Keratinocyte (primary cell): ENCODE results near the gene ZNF644. TPM values are rescaled to one million over a fixed set of nuclear protein-coding genes. Genes with fewer than 3 reads are reported as not detected.

Source experiments
- DNase-seq: peaks from one replicate; pipeline ENCODE4 v3.0.0-alpha.2; 2011; ENCODE audit warnings: low read depth, missing footprints, low spot score
- FAIRE-seq: peaks from 2 replicates; lab custom pipeline; 2011; peaks lifted over from hg19 to GRCh38; lab: Jason Lieb, UNC
- H2AFZ ChIP-seq: 2 replicates; pipeline ENCODE4 v1.6.0; 2012; ENCODE audit warnings: low read length, control low read depth, inconsistent platforms; ENCODE audit not compliant: control insufficient read depth
- H3K27ac ChIP-seq: 2 replicates; pipeline ENCODE4 v1.5.1; 2011; ENCODE audit warnings: low read length; ENCODE audit not compliant: control insufficient read depth, insufficient read depth
- H3K27me3 ChIP-seq: 3 replicates; pipeline ENCODE4 v1.6.0; 2011; ENCODE audit warnings: low read length; ENCODE audit not compliant: control insufficient read depth, insufficient read depth; ENCODE audit errors: extremely low read depth
- H3K36me3 ChIP-seq, 2 experiments: 2 replicates in 1 of 2; 3 replicates in 1 of 2; pipeline ENCODE4 v1.5.1; 2011; ENCODE audit warnings: low read length in 2 of 2, mild to moderate bottlenecking in 1 of 2; ENCODE audit not compliant: control insufficient read depth in 2 of 2, insufficient read depth in 2 of 2; ENCODE audit errors: extremely low read depth in 1 of 2
- H3K4me1 ChIP-seq: 3 replicates; pipeline ENCODE4 v1.5.1; 2011; ENCODE audit warnings: low read length; ENCODE audit not compliant: control insufficient read depth, insufficient read depth; ENCODE audit errors: extremely low read depth
- H3K4me2 ChIP-seq: 3 replicates; pipeline ENCODE4 v1.6.0; 2011; ENCODE audit warnings: low read depth, low read length; ENCODE audit not compliant: control insufficient read depth, insufficient read depth; ENCODE audit errors: extremely low read depth
- H3K4me3 ChIP-seq, 3 experiments: fragments of 200-600 bp in 1 of 3; sonication (generic) in 1 of 3; 2 replicates in 2 of 3; 3 replicates in 1 of 3; pipeline ENCODE4 v1.5.1; 2011 to 2016; ENCODE audit warnings: low read length in 3 of 3, mild to moderate bottlenecking in 3 of 3, control low read depth in 2 of 3, inconsistent platforms in 1 of 3, low read depth in 1 of 3, mixed read lengths in 1 of 3, mixed run types in 1 of 3, moderate library complexity in 1 of 3; ENCODE audit not compliant: control insufficient read depth in 2 of 3, insufficient read depth in 2 of 3; ENCODE audit errors: extremely low read depth in 1 of 3
- H3K79me2 ChIP-seq: 2 replicates; pipeline ENCODE4 v1.6.0; 2012; ENCODE audit warnings: low read length; ENCODE audit not compliant: control insufficient read depth, insufficient read depth
- H3K9ac ChIP-seq: 3 replicates; pipeline ENCODE4 v1.6.0; 2011; ENCODE audit warnings: low read length; ENCODE audit not compliant: control insufficient read depth, insufficient read depth; ENCODE audit errors: extremely low read depth
- H3K9me1 ChIP-seq: 3 replicates; pipeline ENCODE4 v1.6.0; 2011; ENCODE audit warnings: low read length; ENCODE audit not compliant: control insufficient read depth, insufficient read depth; ENCODE audit errors: extremely low read depth
- H3K9me3 ChIP-seq: 2 replicates; pipeline ENCODE4 v1.5.1; 2012; ENCODE audit warnings: low read depth, low read length; ENCODE audit not compliant: control insufficient read depth
- H4K20me1 ChIP-seq: 3 replicates; pipeline ENCODE4 v1.6.0; 2011; ENCODE audit warnings: low read length; ENCODE audit not compliant: control insufficient read depth, insufficient read depth; ENCODE audit errors: extremely low read depth
- EZH2 ChIP-seq: IDR thresholded peaks from one replicate; pipeline ENCODE4 v1.6.1; 2012; ENCODE audit warnings: inconsistent platforms, mild to moderate bottlenecking, low read length, moderate library complexity
- dilution Hi-C: fragments of 300-500 bp; cut with MboI; formaldehyde crosslinking; loops from one replicate; pipeline ENCODE4 v1.7.0; 2020; ENCODE audit warnings: low sequenced_read_pairs; ENCODE audit not compliant: extremely low pct_ligation_motif_present
- polyA plus RNA-seq, 5 experiments: library from polyadenylated mRNA; depleted of rRNA in 3 of 5; stranded (reverse) in 3 of 5; stranded (forward) in 1 of 5; unstranded in 1 of 5; fragments of >200 nt; gene quantifications; 1 replicate in 1 of 5; 2 replicates in 3 of 5; 3 replicates in 1 of 5; pipeline versions ENCODE4 v1.2.1 to v1.2.3, GENCODE V29; 2011 to 2012; ENCODE audit warnings: missing spikeins in 2 of 5, low read depth in 1 of 5, low replicate concordance in 1 of 5
- TF ChIP-seq, protein P1 (sequence below), 3 experiments: IDR thresholded peaks in 1 of 3; conservative IDR thresholded peaks in 1 of 3; optimal IDR thresholded peaks in 1 of 3; 2 replicates in 2 of 3; 3 replicates in 1 of 3; pipeline versions ENCODE3 to v1.5.1; 2011; ENCODE audit warnings: low read length in 3 of 3, mild to moderate bottlenecking in 3 of 3, moderate library complexity in 2 of 3, control low read depth in 1 of 3, inconsistent platforms in 1 of 3; ENCODE audit not compliant: insufficient read depth in 2 of 3; ENCODE audit errors: extremely low read depth in 1 of 3

The ZNF644 gene
- polyA plus RNA-seq, 1 donor (not counting 4 experiments of a cell fraction or from before 2014, with no cell fraction given): 19.1 TPM

DNA sequence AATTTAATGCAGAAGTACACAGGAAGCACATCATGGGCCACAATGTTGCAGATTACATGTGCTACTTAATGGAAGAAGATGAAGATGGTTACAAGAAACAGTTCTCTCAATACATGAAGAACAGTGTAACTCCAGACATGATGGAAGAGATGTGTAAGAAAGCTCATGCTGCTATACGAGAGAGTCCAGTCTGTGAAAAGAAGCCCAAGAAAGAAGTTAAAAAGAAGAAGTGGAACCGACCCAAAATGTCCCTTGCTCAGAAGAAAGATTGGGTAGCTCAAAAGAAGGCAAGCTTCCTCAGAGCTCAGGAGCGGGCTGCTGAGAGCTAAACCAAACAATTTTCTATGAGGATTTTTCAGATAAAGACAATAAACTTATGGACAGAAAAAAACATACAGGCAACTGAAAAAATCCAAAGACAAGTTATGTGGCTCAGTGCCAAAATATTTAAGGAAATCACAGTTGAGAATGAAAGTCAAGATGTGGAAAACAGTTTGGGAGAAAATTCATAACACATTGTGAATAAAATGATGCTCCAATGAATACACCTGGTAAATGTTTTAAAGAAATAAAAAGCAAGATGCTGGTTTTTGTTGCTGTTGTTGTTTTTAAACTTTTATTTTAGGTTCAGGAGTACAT, 2.8 kb upstream of the ZNF644 start:
- dilution Hi-C loops: no loop called here
- Histone ChIP-seq H3K4me3 (no peak overlapping the region), H3K9ac (no peak overlapping the region), H3K4me1 (peaks cover 9% of the 10 kb centered on the region), H3K79me2 (peaks cover 20% of the 10 kb centered on the region), H4K20me1 (no peaks in the 10 kb centered on the region), H3K27ac (no peak overlapping the region), H3K36me3 (peaks cover 0 to under 1% of the 10 kb centered on the region in 2 experiments), H2AFZ (no peak overlapping the region), H3K9me3 (no peaks in the 10 kb centered on the region), H3K9me1 (no peaks in the 10 kb centered on the region), H3K27me3 (no peaks in the 10 kb centered on the region), H3K4me2 (no peak overlapping the region)
- DNase-seq (no peak), FAIRE-seq (no peak)
- TF ChIP-seq, protein P1, sequence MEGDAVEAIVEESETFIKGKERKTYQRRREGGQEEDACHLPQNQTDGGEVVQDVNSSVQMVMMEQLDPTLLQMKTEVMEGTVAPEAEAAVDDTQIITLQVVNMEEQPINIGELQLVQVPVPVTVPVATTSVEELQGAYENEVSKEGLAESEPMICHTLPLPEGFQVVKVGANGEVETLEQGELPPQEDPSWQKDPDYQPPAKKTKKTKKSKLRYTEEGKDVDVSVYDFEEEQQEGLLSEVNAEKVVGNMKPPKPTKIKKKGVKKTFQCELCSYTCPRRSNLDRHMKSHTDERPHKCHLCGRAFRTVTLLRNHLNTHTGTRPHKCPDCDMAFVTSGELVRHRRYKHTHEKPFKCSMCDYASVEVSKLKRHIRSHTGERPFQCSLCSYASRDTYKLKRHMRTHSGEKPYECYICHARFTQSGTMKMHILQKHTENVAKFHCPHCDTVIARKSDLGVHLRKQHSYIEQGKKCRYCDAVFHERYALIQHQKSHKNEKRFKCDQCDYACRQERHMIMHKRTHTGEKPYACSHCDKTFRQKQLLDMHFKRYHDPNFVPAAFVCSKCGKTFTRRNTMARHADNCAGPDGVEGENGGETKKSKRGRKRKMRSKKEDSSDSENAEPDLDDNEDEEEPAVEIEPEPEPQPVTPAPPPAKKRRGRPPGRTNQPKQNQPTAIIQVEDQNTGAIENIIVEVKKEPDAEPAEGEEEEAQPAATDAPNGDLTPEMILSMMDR (optimal IDR thresholded peaks at IDR 0.05 in 1 of 3, IDR thresholded peaks at IDR 0.05 in 1 of 3, conservative IDR thresholded peaks at IDR 0.05 in 1 of 3; ENCODE audit: extremely low read depth in 1 of 3, insufficient read depth in 2 of 3, low read length in 3 of 3): no peak
- no peak for TF ChIP-seq EZH2

DNA sequence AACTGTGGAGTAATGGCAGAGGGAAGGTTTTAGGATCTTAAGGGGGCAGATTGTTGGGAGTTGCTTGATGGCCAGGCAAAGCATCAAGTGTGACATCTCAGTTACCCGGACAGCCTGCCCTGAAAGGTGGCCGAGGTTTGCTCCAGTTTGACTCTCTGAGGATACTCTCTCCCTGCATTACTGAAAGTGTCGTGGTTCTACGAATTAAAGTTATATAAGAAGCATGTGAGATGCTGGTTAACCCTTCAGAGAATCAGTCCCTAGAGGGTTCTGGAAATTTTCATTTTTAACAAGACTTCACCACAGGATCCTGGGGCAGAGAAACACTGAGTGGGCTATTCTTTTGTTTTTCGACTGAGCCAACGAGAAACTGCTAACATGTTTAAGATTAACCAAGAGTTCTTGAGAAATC, 689 bp upstream of the ZNF644 start:
- DNase-seq (no peak), FAIRE-seq (no peak)
- Histone ChIP-seq H3K4me3 (peak overlapping the region; percentile 72 to 79 (median 76)), H3K9me1 (no peaks in the 10 kb centered on the region), H3K36me3 (peaks cover 0 to 4% of the 10 kb centered on the region in 2 experiments), H3K27me3 (no peaks in the 10 kb centered on the region), H2AFZ (peak overlapping the region; percentile 96), H3K4me1 (peaks cover 18% of the 10 kb centered on the region), H4K20me1 (no peaks in the 10 kb centered on the region), H3K27ac (peak overlapping the region; percentile 99), H3K4me2 (peak overlapping the region; percentile 86), H3K9ac (peak overlapping the region; percentile 99), H3K79me2 (peaks cover 41% of the 10 kb centered on the region), H3K9me3 (no peaks in the 10 kb centered on the region)
- TF ChIP-seq, protein P1 (optimal IDR thresholded peaks at IDR 0.05 in 1 of 3, IDR thresholded peaks at IDR 0.05 in 1 of 3, conservative IDR thresholded peaks at IDR 0.05 in 1 of 3; ENCODE audit: extremely low read depth in 1 of 3, insufficient read depth in 2 of 3, low read length in 3 of 3): no peak
- TF ChIP-seq EZH2: no peak
- dilution Hi-C loops: no loop called here
